HEK293 (cell line): ENCODE measurements around the gene SPOCK1.

Experiments
- CTCF ChIA-PET: fragments of 350-600 bp; formaldehyde crosslinking; extraction: SDS; loops from one replicate; lab custom pipeline; 2021; ENCODE audit warnings: antibody characterized with exemption; lab: Yijun Ruan, JAX
- POLR2A ChIA-PET: fragments of 300-600 bp; formaldehyde crosslinking; extraction: SDS; loops from one replicate; lab custom pipeline; 2020; ENCODE audit warnings: antibody characterized with exemption, inconsistent platforms; lab: Yijun Ruan, JAX
- H3K27ac ChIP-seq: fragments of 200-500 bp; sonication (Bioruptor generic); 2 replicates; pipeline ENCODE4 v1.5.1; 2014; ENCODE audit warnings: low read depth, low read length, control low read depth, inconsistent platforms; ENCODE audit errors: extremely low read depth
- H3K36me3 ChIP-seq, 2 experiments: fragments of 200-500 bp in 1 of 2; sonication (Bioruptor generic) in 1 of 2; 1 replicate in 1 of 2; 2 replicates in 1 of 2; pipeline ENCODE4 v1.5.1; 2014 to 2017; ENCODE audit warnings: inconsistent platforms in 2 of 2, low read length in 2 of 2; ENCODE audit not compliant: control insufficient read depth in 2 of 2, insufficient read depth in 1 of 2
- H3K4me1 ChIP-seq: fragments of 200-500 bp; sonication (Bioruptor generic); 2 replicates; pipeline ENCODE4 v1.5.1; 2014; ENCODE audit warnings: mild to moderate bottlenecking, low read length, inconsistent platforms; ENCODE audit not compliant: control insufficient read depth, insufficient read depth
- H3K4me3 ChIP-seq: 2 replicates; pipeline ENCODE4 v1.5.1; 2011; ENCODE audit warnings: low read depth, mild to moderate bottlenecking, control low read depth, low read length, moderate library complexity
- H3K9me3 ChIP-seq: fragments of 200-500 bp; sonication (Bioruptor generic); 2 replicates; pipeline ENCODE4 v1.5.1; 2014; ENCODE audit warnings: low read depth, low read length, inconsistent platforms; ENCODE audit not compliant: control insufficient read depth, insufficient read depth
- FEZF1 ChIP-seq: fragments of 450-650 bp; formaldehyde crosslinking; IDR thresholded peaks from 2 replicates; pipeline ENCODE4 v1.5.1; 2016; ENCODE audit warnings: missing biosample characterization, missing genetic modification characterization
- INSM2 ChIP-seq: fragments of 450-650 bp; formaldehyde crosslinking; IDR thresholded peaks from 2 replicates; pipeline ENCODE4 v1.5.1; 2016; ENCODE audit warnings: missing biosample characterization, missing genetic modification characterization
- KLF9 ChIP-seq: fragments of 450-650 bp; formaldehyde crosslinking; IDR thresholded peaks from 2 replicates; pipeline ENCODE4 v1.5.1; 2016; ENCODE audit warnings: missing biosample characterization, missing genetic modification characterization, low read depth
- OSR2 ChIP-seq: fragments of 450-650 bp; formaldehyde crosslinking; IDR thresholded peaks from 2 replicates; pipeline ENCODE4 v1.5.1; 2016; ENCODE audit warnings: missing biosample characterization, missing genetic modification characterization
- SP2 ChIP-seq: fragments of 450-650 bp; formaldehyde crosslinking; IDR thresholded peaks from 2 replicates; pipeline ENCODE4 v1.5.1; 2016; ENCODE audit warnings: missing biosample characterization, missing genetic modification characterization
- SP7 ChIP-seq: fragments of 450-650 bp; formaldehyde crosslinking; IDR thresholded peaks from 2 replicates; pipeline ENCODE4 v1.5.1; 2016; ENCODE audit warnings: missing biosample characterization, missing genetic modification characterization
- ZBTB11 ChIP-seq: fragments of 450-650 bp; formaldehyde crosslinking; conservative IDR thresholded peaks from 2 replicates; pipeline ENCODE4 v1.5.1; 2016; ENCODE audit warnings: low read depth, missing biosample characterization, missing genetic modification characterization
- ZBTB44 ChIP-seq: fragments of 450-650 bp; IDR thresholded peaks from 2 replicates; pipeline ENCODE4 v1.5.1; 2018; ENCODE audit warnings: missing biosample characterization, mild to moderate bottlenecking, missing genetic modification characterization
- ZEB2 ChIP-seq: fragments of 450-650 bp; formaldehyde crosslinking; IDR thresholded peaks from 2 replicates; pipeline ENCODE4 v1.5.1; 2016; ENCODE audit warnings: missing biosample characterization, missing genetic modification characterization
- ZNF214 ChIP-seq: fragments of 450-650 bp; formaldehyde crosslinking; IDR thresholded peaks from 2 replicates; pipeline ENCODE4 v1.5.1; 2017; ENCODE audit warnings: missing biosample characterization, mild to moderate bottlenecking, missing genetic modification characterization, borderline replicate concordance
- ZNF26 ChIP-seq: fragments of 450-650 bp; formaldehyde crosslinking; IDR thresholded peaks from 2 replicates; pipeline ENCODE4 v1.5.1; 2016; ENCODE audit warnings: missing biosample characterization, missing genetic modification characterization
- ZNF274 ChIP-seq, 2 experiments: fragments of 200-500 bp in 1 of 2; fragments of 450-650 bp in 1 of 2; sonication (Bioruptor generic) in 1 of 2; formaldehyde crosslinking in 1 of 2; IDR thresholded peaks; 2 replicates each; pipeline versions ENCODE4 v1.5.1 to v1.6.1; 2014 to 2016; ENCODE audit warnings: borderline replicate concordance in 1 of 2, inconsistent platforms in 1 of 2, low read length in 1 of 2, missing biosample characterization in 1 of 2, missing genetic modification characterization in 1 of 2
- ZNF354C ChIP-seq: fragments of 450-650 bp; formaldehyde crosslinking; IDR thresholded peaks from 2 replicates; pipeline ENCODE4 v1.5.1; 2016; ENCODE audit warnings: missing biosample characterization, missing genetic modification characterization, low read depth, borderline replicate concordance
- ZNF530 ChIP-seq: fragments of 450-650 bp; formaldehyde crosslinking; IDR thresholded peaks from 2 replicates; pipeline ENCODE4 v1.5.1; 2016; ENCODE audit warnings: low read depth, missing biosample characterization, missing genetic modification characterization
- ZNF585B ChIP-seq: fragments of 450-650 bp; formaldehyde crosslinking; IDR thresholded peaks from 2 replicates; pipeline ENCODE4 v1.5.1; 2016; ENCODE audit warnings: missing biosample characterization, missing genetic modification characterization
- ZNF621 ChIP-seq: fragments of 450-650 bp; formaldehyde crosslinking; IDR thresholded peaks from 2 replicates; pipeline ENCODE4 v1.5.1; 2017; ENCODE audit warnings: missing biosample characterization, missing genetic modification characterization
- ZNF660 ChIP-seq: fragments of 450-650 bp; IDR thresholded peaks from 2 replicates; pipeline ENCODE4 v1.5.1; 2018; ENCODE audit warnings: missing biosample characterization, mild to moderate bottlenecking, missing genetic modification characterization
- TF ChIP-seq, protein P1 (sequence below): fragments of 450-650 bp; formaldehyde crosslinking; IDR thresholded peaks from 2 replicates; pipeline ENCODE4 v1.5.1; 2016; ENCODE audit warnings: missing biosample characterization, missing genetic modification characterization
- TF ChIP-seq, protein P2 (sequence below): fragments of 450-650 bp; formaldehyde crosslinking; IDR thresholded peaks from 2 replicates; pipeline ENCODE4 v1.5.1; 2016; ENCODE audit warnings: missing biosample characterization, missing genetic modification characterization, low read depth

The SPOCK1 gene

DNA sequence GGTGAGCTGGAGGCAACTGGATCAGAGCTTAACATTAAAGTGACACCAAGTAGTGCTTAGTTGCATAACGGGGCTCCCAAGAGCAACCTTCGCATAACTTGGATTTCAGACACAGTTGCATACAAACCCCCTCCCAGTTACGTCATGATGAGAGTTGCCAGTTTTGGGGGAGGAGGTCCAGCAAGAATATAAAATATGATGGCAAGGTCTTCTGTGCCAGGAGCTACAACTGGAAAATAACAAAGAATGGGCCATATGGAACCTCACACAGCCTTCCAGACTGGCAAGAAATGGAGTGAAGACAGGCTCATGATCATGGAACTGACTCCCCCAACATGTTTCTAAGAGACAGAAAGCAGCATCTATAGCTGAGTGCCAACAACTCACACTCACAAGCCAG is 8.5 kb downstream of the SPOCK1 start (continued):
- TF ChIP-seq ZNF621 (tag by site-specific recombination) (no peak), ZNF354C (no peak)
- TF ChIP-seq, all 188 proteins: peak for 0

DNA sequence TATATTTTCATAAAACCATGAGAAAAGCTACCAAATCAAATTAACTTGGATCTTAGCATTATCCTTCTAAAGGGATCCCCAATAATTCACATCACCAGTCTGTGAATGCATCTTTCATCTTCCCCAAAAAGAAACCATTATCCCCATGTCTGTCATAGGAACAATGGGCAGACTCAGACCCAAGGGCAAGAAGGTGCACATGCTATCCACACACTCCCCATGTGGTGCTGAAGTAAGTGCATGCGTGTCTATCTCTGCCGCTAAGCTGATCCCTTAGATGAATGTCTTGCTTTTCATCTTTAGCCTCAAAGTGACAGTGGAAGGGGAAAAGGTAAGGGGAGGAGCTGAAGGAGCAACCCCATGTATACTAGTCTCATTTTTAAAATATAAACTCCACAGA is 10.2 kb downstream of the SPOCK1 start:
- POLR2A ChIA-PET = no interaction called here
- no peaks in the 10 kb centered on the region for H3K36me3 ChIP-seq

DNA sequence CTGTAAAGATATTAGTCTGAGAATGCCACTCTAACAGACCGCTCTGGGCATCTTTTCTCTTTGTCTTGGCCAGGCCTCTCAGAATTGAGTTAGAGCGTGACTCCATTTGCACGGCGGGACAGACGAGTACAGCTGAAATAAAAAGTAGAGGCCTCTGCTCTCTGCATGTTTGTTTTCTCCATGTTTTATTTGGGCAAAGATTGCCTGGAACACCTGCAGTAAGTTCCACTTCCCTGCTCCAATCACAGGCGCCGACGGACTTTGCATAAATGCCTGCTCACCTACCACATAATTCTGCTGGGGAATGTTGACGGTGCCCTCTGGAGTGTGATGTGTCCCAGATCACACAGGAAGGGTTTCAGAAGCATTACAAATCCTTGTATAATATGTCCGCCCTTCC is 10.6 kb downstream of the SPOCK1 start:
- TF ChIP-seq ZNF660 = no peak
- TF ChIP-seq OSR2 = no peak
- no peak for TF ChIP-seq KLF9
- no peak for TF ChIP-seq ZNF274 (IDR thresholded peaks at IDR 0.05; ENCODE audit: low read length)
- no peak for TF ChIP-seq ZNF274 (tag by site-specific recombination; IDR thresholded peaks at IDR 0.05; ENCODE audit: borderline replicate concordance)
- TF ChIP-seq ZNF26 (tag by site-specific recombination) = no peak
- no peak for TF ChIP-seq INSM2 (tag by site-specific recombination)
- no peak for TF ChIP-seq SP7 (tag by site-specific recombination)
- TF ChIP-seq ZNF530 (tag by site-specific recombination) = no peak
- TF ChIP-seq FEZF1 (tag by site-specific recombination) = no peak
- TF ChIP-seq SP2 (tag by site-specific recombination) = no peak
- TF ChIP-seq, protein P1, sequence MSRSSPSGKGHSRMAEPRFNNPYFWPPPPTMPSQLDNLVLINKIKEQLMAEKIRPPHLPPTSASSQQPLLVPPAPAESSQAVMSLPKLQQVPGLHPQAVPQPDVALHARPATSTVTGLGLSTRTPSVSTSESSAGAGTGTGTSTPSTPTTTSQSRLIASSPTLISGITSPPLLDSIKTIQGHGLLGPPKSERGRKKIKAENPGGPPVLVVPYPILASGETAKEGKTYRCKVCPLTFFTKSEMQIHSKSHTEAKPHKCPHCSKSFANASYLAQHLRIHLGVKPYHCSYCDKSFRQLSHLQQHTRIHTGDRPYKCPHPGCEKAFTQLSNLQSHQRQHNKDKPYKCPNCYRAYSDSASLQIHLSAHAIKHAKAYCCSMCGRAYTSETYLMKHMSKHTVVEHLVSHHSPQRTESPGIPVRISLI (tag by site-specific recombination) = no peak
- TF ChIP-seq ZBTB11 = no peak
- TF ChIP-seq, all 188 proteins: peak for 0
- H3K36me3 ChIP-seq = no peaks in the 10 kb centered on the region
- H3K4me3 ChIP-seq = no peak overlapping the region
- no peaks in the 10 kb centered on the region for H3K9me3 ChIP-seq
- ChIA-PET POLR2A (no interaction called here), CTCF (interaction anchor here (1.1 kb wide), 1 partner anchor 10 kb away, joined by 3 read pairs; the partner anchor contains the start of gene SPOCK1)
- H3K4me1 ChIP-seq = no peaks in the 10 kb centered on the region
- H3K27ac ChIP-seq = no peak overlapping the region

More for the DNA sequence above, 10.2 kb downstream of the SPOCK1 start:
- Histone ChIP-seq H3K4me1 (no peaks in the 10 kb centered on the region), H3K27ac (no peak overlapping the region), H3K4me3 (no peak overlapping the region), H3K9me3 (no peaks in the 10 kb centered on the region)
- CTCF ChIA-PET = interaction anchor here (1.1 kb wide), 1 partner anchor 10 kb away, joined by 3 read pairs; the partner anchor contains the start of gene SPOCK1
- TF ChIP-seq ZBTB44 (tag by site-specific recombination) = no peak
- TF ChIP-seq ZEB2 = no peak
- TF ChIP-seq ZNF214 (tag by site-specific recombination) = no peak
- TF ChIP-seq, protein P2, sequence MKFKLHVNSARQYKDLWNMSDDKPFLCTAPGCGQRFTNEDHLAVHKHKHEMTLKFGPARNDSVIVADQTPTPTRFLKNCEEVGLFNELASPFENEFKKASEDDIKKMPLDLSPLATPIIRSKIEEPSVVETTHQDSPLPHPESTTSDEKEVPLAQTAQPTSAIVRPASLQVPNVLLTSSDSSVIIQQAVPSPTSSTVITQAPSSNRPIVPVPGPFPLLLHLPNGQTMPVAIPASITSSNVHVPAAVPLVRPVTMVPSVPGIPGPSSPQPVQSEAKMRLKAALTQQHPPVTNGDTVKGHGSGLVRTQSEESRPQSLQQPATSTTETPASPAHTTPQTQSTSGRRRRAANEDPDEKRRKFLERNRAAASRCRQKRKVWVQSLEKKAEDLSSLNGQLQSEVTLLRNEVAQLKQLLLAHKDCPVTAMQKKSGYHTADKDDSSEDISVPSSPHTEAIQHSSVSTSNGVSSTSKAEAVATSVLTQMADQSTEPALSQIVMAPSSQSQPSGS (tag by site-specific recombination) = no peak
- no peak for TF ChIP-seq ZNF585B
